GM12878 (cell line): ENCODE measurements around the gene INHBE. TPM values are rescaled to one million over a fixed set of nuclear protein-coding genes. Genes with fewer than 3 reads are reported as not detected.

ENCODE experiments used
- CHD4 ChIP-seq: fragments of 200-600 bp; sonication (generic); IDR thresholded peaks from 2 replicates; pipeline ENCODE4 v1.6.1; 2016; ENCODE audit warnings: mild to moderate bottlenecking
- DPF2 ChIP-seq: fragments of 450-650 bp; IDR thresholded peaks from 2 replicates; pipeline ENCODE4 v1.6.1; 2017; ENCODE audit warnings: mild to moderate bottlenecking
- E2F4 ChIP-seq: IDR thresholded peaks from 2 replicates; pipeline ENCODE4 v1.6.1; 2012; ENCODE audit warnings: low read depth, low read length, improper control_type of control experiment
- GATAD2B ChIP-seq: fragments of 450-650 bp; conservative IDR thresholded peaks from 2 replicates; pipeline ENCODE4 v1.6.1; 2017; ENCODE audit warnings: low read depth, mild to moderate bottlenecking, moderate library complexity
- KAT2A ChIP-seq: conservative IDR thresholded peaks from 2 replicates; pipeline ENCODE4 v1.6.1; 2011; ENCODE audit warnings: low read depth, low read length; ENCODE audit not compliant: control insufficient read depth
- NBN ChIP-seq: fragments of 450-650 bp; IDR thresholded peaks from 2 replicates; pipeline ENCODE4 v1.6.1; 2016
- POU2F2 ChIP-seq: IDR thresholded peaks from 3 replicates; pipeline ENCODE4 v1.6.1; 2011; ENCODE audit warnings: low read depth, mild to moderate bottlenecking, low read length, borderline replicate concordance
- SMC3 ChIP-seq: IDR thresholded peaks from 2 replicates; pipeline ENCODE4 v1.6.1; 2011; ENCODE audit warnings: low read length, improper control_type of control experiment, borderline replicate concordance
- SPI1 ChIP-seq: IDR thresholded peaks from 2 replicates; pipeline ENCODE4 v1.6.1; 2011; ENCODE audit warnings: low read depth, mild to moderate bottlenecking, low read length, moderate library complexity, borderline replicate concordance; ENCODE audit not compliant: insufficient read depth
- SUPT20H ChIP-seq: IDR thresholded peaks from 2 replicates; pipeline ENCODE4 v1.6.1; 2011; ENCODE audit warnings: low read depth, mild to moderate bottlenecking, low read length, moderate library complexity, borderline replicate concordance; ENCODE audit not compliant: control insufficient read depth
- TCF7 ChIP-seq: IDR thresholded peaks from 2 replicates; pipeline ENCODE4 v1.6.1; 2014; ENCODE audit warnings: antibody characterized with exemption, borderline replicate concordance
- ZNF687 ChIP-seq: fragments of 450-650 bp; IDR thresholded peaks from 2 replicates; pipeline ENCODE4 v1.6.1; 2017; ENCODE audit warnings: mild to moderate bottlenecking, moderate library complexity
- polyA plus RNA-seq, 11 experiments: library from polyadenylated mRNA; depleted of rRNA in 4 of 11; unstranded in 6 of 11; stranded (reverse) in 5 of 11; fragments of >200 nt; fragmentation: Nextera tagmentation in 4 of 11; fragmentation: Illumina TruSeq in 1 of 11; extraction: Ambion mirVana in 4 of 11; extraction: Trizol in 1 of 11; gene quantifications; 1 replicate in 1 of 11; 2 replicates in 10 of 11; pipeline versions ENCODE4 v1.2.1 to v1.2.3, GENCODE V29; 2011 to 2016; ENCODE audit warnings: inconsistent platforms in 2 of 11, missing spikeins in 2 of 11, low read depth in 1 of 11
- total RNA-seq, 4 experiments: library from RNA; depleted of rRNA in 3 of 4; stranded (reverse); fragments of >200 nt in 3 of 4; fragmentation: Illumina TruSeq in 1 of 4; extraction: Trizol in 1 of 4; gene quantifications; 2 replicates each; pipeline versions ENCODE4 v1.2.1 to v1.2.3, GENCODE V29; 2013 to 2021
- TF ChIP-seq, protein P1 (sequence below): fragments of 450-650 bp; IDR thresholded peaks from 2 replicates; pipeline ENCODE4 v1.6.1; 2017; ENCODE audit warnings: mild to moderate bottlenecking, low read depth, inconsistent platforms; ENCODE audit not compliant: poor library complexity, severe bottlenecking
- TF ChIP-seq, protein P2 (sequence below): fragments of 150-350 bp; IDR thresholded peaks from 2 replicates; pipeline ENCODE4 v1.6.1; 2016; ENCODE audit warnings: low read depth, low read length

Gene INHBE
- total and polyA plus RNA-seq, 10 of the 15 experiments (the other 5 are each of a cell fraction or from before 2014, with no cell fraction given) = 0.09 to 2.5 (median 0.37) TPM

DNA sequence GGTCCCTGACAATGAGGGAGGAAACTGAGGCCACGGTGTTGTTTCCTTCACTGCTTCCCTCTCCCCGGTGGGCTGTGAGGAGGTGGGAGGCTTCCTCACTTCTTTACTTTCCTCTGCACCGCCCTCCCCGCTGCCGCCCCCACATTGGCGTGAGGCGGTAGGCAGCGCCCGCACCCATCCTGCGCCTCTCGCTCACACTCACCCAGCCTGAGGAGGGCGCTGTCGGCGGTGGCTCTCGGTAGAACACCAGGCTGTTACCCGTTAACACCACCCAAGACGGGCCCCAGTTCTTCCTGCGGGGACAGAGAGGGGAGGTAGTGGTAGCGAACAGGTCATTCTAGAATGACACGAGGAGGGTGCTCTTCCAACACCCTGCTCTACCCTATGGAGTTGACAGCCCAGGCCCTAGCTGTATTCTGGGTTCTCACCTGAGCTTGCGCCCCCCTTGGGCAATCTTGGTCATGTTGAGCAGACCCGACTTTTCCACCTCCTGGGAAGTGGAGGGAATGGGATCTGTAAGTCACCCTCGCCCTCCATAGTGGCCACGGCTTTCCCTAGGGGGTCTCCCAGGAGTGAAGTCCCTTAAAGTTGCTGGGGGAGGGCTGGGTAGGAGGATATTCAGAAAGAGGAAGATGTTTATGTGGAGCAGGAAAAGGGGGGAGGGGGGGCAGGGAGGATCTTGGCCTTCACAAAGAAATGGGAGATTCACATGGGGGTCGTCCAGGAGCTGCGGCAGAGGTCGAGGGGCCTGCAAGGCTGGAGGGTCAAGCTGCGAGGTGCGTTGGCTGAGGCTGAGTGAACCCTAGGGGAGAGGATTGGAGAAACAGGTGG, 21.3 kb downstream of the INHBE start (continued):
- TF ChIP-seq, protein P1, sequence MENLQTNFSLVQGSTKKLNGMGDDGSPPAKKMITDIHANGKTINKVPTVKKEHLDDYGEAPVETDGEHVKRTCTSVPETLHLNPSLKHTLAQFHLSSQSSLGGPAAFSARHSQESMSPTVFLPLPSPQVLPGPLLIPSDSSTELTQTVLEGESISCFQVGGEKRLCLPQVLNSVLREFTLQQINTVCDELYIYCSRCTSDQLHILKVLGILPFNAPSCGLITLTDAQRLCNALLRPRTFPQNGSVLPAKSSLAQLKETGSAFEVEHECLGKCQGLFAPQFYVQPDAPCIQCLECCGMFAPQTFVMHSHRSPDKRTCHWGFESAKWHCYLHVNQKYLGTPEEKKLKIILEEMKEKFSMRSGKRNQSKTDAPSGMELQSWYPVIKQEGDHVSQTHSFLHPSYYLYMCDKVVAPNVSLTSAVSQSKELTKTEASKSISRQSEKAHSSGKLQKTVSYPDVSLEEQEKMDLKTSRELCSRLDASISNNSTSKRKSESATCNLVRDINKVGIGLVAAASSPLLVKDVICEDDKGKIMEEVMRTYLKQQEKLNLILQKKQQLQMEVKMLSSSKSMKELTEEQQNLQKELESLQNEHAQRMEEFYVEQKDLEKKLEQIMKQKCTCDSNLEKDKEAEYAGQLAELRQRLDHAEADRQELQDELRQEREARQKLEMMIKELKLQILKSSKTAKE = no peak
- TF ChIP-seq E2F4 = no peak
- peak; percentile 6; the same call in 1 of the 2 replicates for TF ChIP-seq SMC3
- TF ChIP-seq SUPT20H = no peak
- TF ChIP-seq ZNF687 = no peak
- TF ChIP-seq SPI1 = no peak
- TF ChIP-seq DPF2 = peak; percentile 60; the same call in 1 of the 2 replicates
- no peak for TF ChIP-seq KAT2A
- TF ChIP-seq CHD4 = no peak
- TF ChIP-seq, protein P2, sequence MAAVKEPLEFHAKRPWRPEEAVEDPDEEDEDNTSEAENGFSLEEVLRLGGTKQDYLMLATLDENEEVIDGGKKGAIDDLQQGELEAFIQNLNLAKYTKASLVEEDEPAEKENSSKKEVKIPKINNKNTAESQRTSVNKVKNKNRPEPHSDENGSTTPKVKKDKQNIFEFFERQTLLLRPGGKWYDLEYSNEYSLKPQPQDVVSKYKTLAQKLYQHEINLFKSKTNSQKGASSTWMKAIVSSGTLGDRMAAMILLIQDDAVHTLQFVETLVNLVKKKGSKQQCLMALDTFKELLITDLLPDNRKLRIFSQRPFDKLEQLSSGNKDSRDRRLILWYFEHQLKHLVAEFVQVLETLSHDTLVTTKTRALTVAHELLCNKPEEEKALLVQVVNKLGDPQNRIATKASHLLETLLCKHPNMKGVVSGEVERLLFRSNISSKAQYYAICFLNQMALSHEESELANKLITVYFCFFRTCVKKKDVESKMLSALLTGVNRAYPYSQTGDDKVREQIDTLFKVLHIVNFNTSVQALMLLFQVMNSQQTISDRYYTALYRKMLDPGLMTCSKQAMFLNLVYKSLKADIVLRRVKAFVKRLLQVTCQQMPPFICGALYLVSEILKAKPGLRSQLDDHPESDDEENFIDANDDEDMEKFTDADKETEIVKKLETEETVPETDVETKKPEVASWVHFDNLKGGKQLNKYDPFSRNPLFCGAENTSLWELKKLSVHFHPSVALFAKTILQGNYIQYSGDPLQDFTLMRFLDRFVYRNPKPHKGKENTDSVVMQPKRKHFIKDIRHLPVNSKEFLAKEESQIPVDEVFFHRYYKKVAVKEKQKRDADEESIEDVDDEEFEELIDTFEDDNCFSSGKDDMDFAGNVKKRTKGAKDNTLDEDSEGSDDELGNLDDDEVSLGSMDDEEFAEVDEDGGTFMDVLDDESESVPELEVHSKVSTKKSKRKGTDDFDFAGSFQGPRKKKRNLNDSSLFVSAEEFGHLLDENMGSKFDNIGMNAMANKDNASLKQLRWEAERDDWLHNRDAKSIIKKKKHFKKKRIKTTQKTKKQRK = no peak
- TF ChIP-seq NBN = peak; percentile 62; the same call in 1 of the 2 replicates
- TF ChIP-seq POU2F2 = no peak
- no peak for TF ChIP-seq TCF7
- peak; percentile 53; the same call in 1 of the 2 replicates for TF ChIP-seq GATAD2B
